HEK293 (cell line): ENCODE data around the gene PNLDC1.

ENCODE experiments used
- CTCF ChIA-PET: fragments of 350-600 bp; formaldehyde crosslinking; extraction: SDS; loops from one replicate; lab custom pipeline; 2021; ENCODE audit warnings: antibody characterized with exemption; lab: Yijun Ruan, JAX
- POLR2A ChIA-PET: fragments of 300-600 bp; formaldehyde crosslinking; extraction: SDS; loops from one replicate; lab custom pipeline; 2020; ENCODE audit warnings: antibody characterized with exemption, inconsistent platforms; lab: Yijun Ruan, JAX
- H3K27ac ChIP-seq: fragments of 200-500 bp; sonication (Bioruptor generic); 2 replicates; pipeline ENCODE4 v1.5.1; 2014; ENCODE audit warnings: low read depth, low read length, control low read depth, inconsistent platforms; ENCODE audit errors: extremely low read depth
- H3K36me3 ChIP-seq, 2 experiments: fragments of 200-500 bp in 1 of 2; sonication (Bioruptor generic) in 1 of 2; 1 replicate in 1 of 2; 2 replicates in 1 of 2; pipeline ENCODE4 v1.5.1; 2014 to 2017; ENCODE audit warnings: inconsistent platforms in 2 of 2, low read length in 2 of 2; ENCODE audit not compliant: control insufficient read depth in 2 of 2, insufficient read depth in 1 of 2
- H3K4me1 ChIP-seq: fragments of 200-500 bp; sonication (Bioruptor generic); 2 replicates; pipeline ENCODE4 v1.5.1; 2014; ENCODE audit warnings: mild to moderate bottlenecking, low read length, inconsistent platforms; ENCODE audit not compliant: control insufficient read depth, insufficient read depth
- H3K4me3 ChIP-seq: 2 replicates; pipeline ENCODE4 v1.5.1; 2011; ENCODE audit warnings: low read depth, mild to moderate bottlenecking, control low read depth, low read length, moderate library complexity
- H3K9me3 ChIP-seq: fragments of 200-500 bp; sonication (Bioruptor generic); 2 replicates; pipeline ENCODE4 v1.5.1; 2014; ENCODE audit warnings: low read depth, low read length, inconsistent platforms; ENCODE audit not compliant: control insufficient read depth, insufficient read depth
- ELK4 ChIP-seq: IDR thresholded peaks from 2 replicates; pipeline ENCODE4 v1.6.1; 2011; ENCODE audit warnings: mild to moderate bottlenecking, low read depth, low read length, borderline replicate concordance
- INSM2 ChIP-seq: fragments of 450-650 bp; formaldehyde crosslinking; IDR thresholded peaks from 2 replicates; pipeline ENCODE4 v1.5.1; 2016; ENCODE audit warnings: missing biosample characterization, missing genetic modification characterization
- MZF1 ChIP-seq: fragments of 450-650 bp; formaldehyde crosslinking; IDR thresholded peaks from 2 replicates; pipeline ENCODE4 v1.5.1; 2017; ENCODE audit warnings: missing biosample characterization, missing genetic modification characterization, borderline replicate concordance
- PATZ1 ChIP-seq: fragments of 450-650 bp; formaldehyde crosslinking; IDR thresholded peaks from 2 replicates; pipeline ENCODE4 v1.5.1; 2016; ENCODE audit warnings: missing biosample characterization, missing genetic modification characterization
- REST ChIP-seq: fragments of 450-650 bp; formaldehyde crosslinking; IDR thresholded peaks from 2 replicates; pipeline ENCODE4 v1.5.1; 2016; ENCODE audit warnings: missing biosample characterization, missing genetic modification characterization
- SCRT1 ChIP-seq: fragments of 450-650 bp; formaldehyde crosslinking; IDR thresholded peaks from 2 replicates; pipeline ENCODE4 v1.5.1; 2016; ENCODE audit warnings: missing biosample characterization, missing genetic modification characterization, borderline replicate concordance
- SCRT2 ChIP-seq: fragments of 450-650 bp; formaldehyde crosslinking; IDR thresholded peaks from 2 replicates; pipeline ENCODE4 v1.5.1; 2016; ENCODE audit warnings: missing biosample characterization, missing genetic modification characterization
- ZBTB26 ChIP-seq: fragments of 450-650 bp; formaldehyde crosslinking; optimal IDR thresholded peaks from 2 replicates; pipeline ENCODE3; 2016; ENCODE audit warnings: missing biosample characterization, mild to moderate bottlenecking, missing genetic modification characterization
- ZBTB8A ChIP-seq: fragments of 450-650 bp; formaldehyde crosslinking; IDR thresholded peaks from 2 replicates; pipeline ENCODE4 v1.5.1; 2016; ENCODE audit warnings: missing biosample characterization, missing genetic modification characterization
- ZFP69B ChIP-seq: fragments of 450-650 bp; formaldehyde crosslinking; IDR thresholded peaks from 2 replicates; pipeline ENCODE4 v1.5.1; 2016; ENCODE audit warnings: missing biosample characterization, missing genetic modification characterization
- ZIC2 ChIP-seq: fragments of 450-650 bp; formaldehyde crosslinking; IDR thresholded peaks from 2 replicates; pipeline ENCODE4 v1.5.1; 2016; ENCODE audit warnings: missing biosample characterization, missing genetic modification characterization
- ZNF10 ChIP-seq: fragments of 450-650 bp; formaldehyde crosslinking; IDR thresholded peaks from 2 replicates; pipeline ENCODE4 v1.5.1; 2017; ENCODE audit warnings: missing biosample characterization, missing genetic modification characterization
- ZNF133 ChIP-seq: fragments of 450-650 bp; formaldehyde crosslinking; IDR thresholded peaks from 2 replicates; pipeline ENCODE4 v1.5.1; 2016; ENCODE audit warnings: missing biosample characterization, missing genetic modification characterization
- ZNF560 ChIP-seq: fragments of 450-650 bp; formaldehyde crosslinking; IDR thresholded peaks from 2 replicates; pipeline ENCODE4 v1.5.1; 2017; ENCODE audit warnings: missing biosample characterization, missing genetic modification characterization, borderline replicate concordance
- ZNF624 ChIP-seq: fragments of 450-650 bp; formaldehyde crosslinking; IDR thresholded peaks from 2 replicates; pipeline ENCODE4 v1.5.1; 2017; ENCODE audit warnings: missing biosample characterization, missing genetic modification characterization
- ZNF629 ChIP-seq: fragments of 450-650 bp; formaldehyde crosslinking; IDR thresholded peaks from 2 replicates; pipeline ENCODE4 v1.5.1; 2017; ENCODE audit warnings: missing biosample characterization, missing genetic modification characterization
- ZNF677 ChIP-seq: fragments of 450-650 bp; IDR thresholded peaks from 2 replicates; pipeline ENCODE4 v1.5.0; 2018; ENCODE audit warnings: missing biosample characterization, mild to moderate bottlenecking, missing genetic modification characterization, moderate library complexity
- ZNF704 ChIP-seq: fragments of 450-650 bp; formaldehyde crosslinking; IDR thresholded peaks from 2 replicates; pipeline ENCODE4 v1.5.1; 2016; ENCODE audit warnings: missing biosample characterization, missing genetic modification characterization
- ZNF76 ChIP-seq: fragments of 450-650 bp; formaldehyde crosslinking; IDR thresholded peaks from 2 replicates; pipeline ENCODE4; 2016; ENCODE audit warnings: low read depth, missing biosample characterization, missing genetic modification characterization, borderline replicate concordance

The PNLDC1 gene

GRCh38 chr6:159778542-159779103, 21.5 kb upstream of the PNLDC1 start (continued):
- TF ChIP-seq INSM2 (tag by site-specific recombination) (no peak), ZNF133 (tag by site-specific recombination) (no peak), ZNF677 (no peak)
- TF ChIP-seq, all 188 proteins: peak for 0

GRCh38 chr6:159788276-159788675, 11.8 kb upstream of the PNLDC1 start:
- TF ChIP-seq ZNF76 (tag by site-specific recombination) (no peak), SCRT2 (tag by site-specific recombination) (peak; percentile 59; the same call in 1 of the 2 replicates), MZF1 (tag by site-specific recombination) (no peak), ELK4 (no peak), ZFP69B (peak; percentile 24; the same call in 1 of the 2 replicates), SCRT1 (peak; percentile 62; the same call in 1 of the 2 replicates), ZNF560 (tag by site-specific recombination) (no peak), ZNF10 (tag by site-specific recombination) (no peak), PATZ1 (tag by site-specific recombination) (no peak), ZNF704 (tag by site-specific recombination) (no peak), ZNF624 (tag by site-specific recombination) (no peak)
- TF ChIP-seq, all 188 proteins: peak for 3
- H3K4me1 ChIP-seq: peaks cover 8% of the 10 kb centered on the region
- H3K4me3 ChIP-seq: peak overlapping the region; percentile 98
- no peaks in the 10 kb centered on the region for H3K9me3 ChIP-seq
- POLR2A ChIA-PET: interaction anchor here (0.7 to 4.2 kb wide), 8 partner anchors 8 to 95 kb away, joined by 3 to 115 read pairs (median 21); partner anchors contain the start of genes ACAT2, SOD2 and WTAP
- peaks cover 31 to 74% of the 10 kb centered on the region in 2 experiments for H3K36me3 ChIP-seq
- H3K27ac ChIP-seq: no peak overlapping the region
- CTCF ChIA-PET: interaction anchor here (0.7 to 2.3 kb wide), 5 partner anchors 11 to 614 kb away, joined by 3 to 17 read pairs (median 3); no protein-coding TSS in a partner anchor

- Histone ChIP-seq H3K4me3 (peak overlapping the region; percentile 98), H3K4me1 (peaks cover 8% of the 10 kb centered on the region), H3K36me3 (peaks cover 30 to 74% of the 10 kb centered on the region in 2 experiments), H3K27ac (peak overlapping the region; percentile 62), H3K9me3 (no peaks in the 10 kb centered on the region)
- ChIA-PET POLR2A (interaction anchor here (0.8 to 4.2 kb wide), 17 partner anchors 9 to 95 kb away, joined by 3 to 115 read pairs (median 8); partner anchors contain the start of genes ACAT2, SOD2 and WTAP), CTCF (interaction anchor here (0.7 to 2.3 kb wide), 4 partner anchors 10 to 614 kb away, joined by 3 to 17 read pairs (median 4); no protein-coding TSS in a partner anchor)
- TF ChIP-seq ZBTB26 (tag by site-specific recombination): peak; percentile 53
- TF ChIP-seq REST (tag by site-specific recombination): 0 out of 2 replicates have a peak, but pooled peaks have one; percentile 16
- TF ChIP-seq ZNF629 (tag by site-specific recombination): no peak
- TF ChIP-seq ZBTB8A: peak; percentile 42
- peak; percentile 83 for TF ChIP-seq ZIC2 (tag by site-specific recombination)
Measured at GRCh38 chr6:159788753-159789376, 11.2 kb upstream of the PNLDC1 start.
